Neural cell (in vitro differentiated cells): Measurements from ENCODE around the gene WFDC12. TPM values are rescaled to one million over a fixed set of nuclear protein-coding genes. Genes with fewer than 3 reads are reported as not detected.

ENCODE experiments used
- H2AFZ ChIP-seq: fragments of 200-600, 300-800 bp; sonication (generic), shearing (Covaris generic); 2 replicates; pipeline ENCODE4 v1.6.0; 2014; ENCODE audit warnings: low read depth, mild to moderate bottlenecking, antibody characterized with exemption, low read length, moderate library complexity
- H3F3A ChIP-seq: fragments of 200-600 bp; shearing (Covaris generic); 2 replicates; pipeline ENCODE4 v1.6.1; 2016; ENCODE audit warnings: mild to moderate bottlenecking, moderate library complexity, mixed read lengths, antibody characterized with exemption, low read length; ENCODE audit not compliant: insufficient read depth, poor library complexity, severe bottlenecking
- H3K27ac ChIP-seq: fragments of 200-600, 300-800 bp; sonication (generic), shearing (Covaris generic); 2 replicates; pipeline ENCODE4 v1.5.1; 2014; ENCODE audit warnings: mild to moderate bottlenecking, low read length, moderate library complexity
- H3K27me3 ChIP-seq: fragments of 300-800, 200-600 bp; sonication (generic), shearing (Covaris generic); 2 replicates; pipeline ENCODE4 v1.6.0; 2014; ENCODE audit warnings: mild to moderate bottlenecking, low read depth, low read length, moderate library complexity; ENCODE audit not compliant: insufficient read depth
- H3K36me3 ChIP-seq: fragments of 300-800, 200-600 bp; sonication (generic), shearing (Covaris generic); 2 replicates; pipeline ENCODE4 v1.5.1; 2014; ENCODE audit warnings: mild to moderate bottlenecking, antibody characterized with exemption, low read length, moderate library complexity; ENCODE audit not compliant: insufficient read depth
- H3K4me2 ChIP-seq: fragments of 300-800, 200-600 bp; sonication (generic), shearing (Covaris generic); 2 replicates; pipeline ENCODE4 v1.6.0; 2014; ENCODE audit warnings: mild to moderate bottlenecking, low read length
- H3K4me3 ChIP-seq: fragments of 300-800, 200-600 bp; sonication (generic), shearing (Covaris generic); 2 replicates; pipeline ENCODE4 v1.5.1; 2014; ENCODE audit warnings: mild to moderate bottlenecking, low read length, moderate library complexity
- H3K79me2 ChIP-seq: fragments of 200-600 bp; shearing (Covaris generic); replicated peaks from 2 replicates; pipeline ENCODE4 v1.6.0; 2014; ENCODE audit warnings: mild to moderate bottlenecking, low read length, moderate library complexity; ENCODE audit not compliant: insufficient read depth
- H3K9ac ChIP-seq: fragments of 300-800, 200-600 bp; sonication (generic), shearing (Covaris generic); 2 replicates; pipeline ENCODE4 v1.6.1; 2016; ENCODE audit warnings: mild to moderate bottlenecking, low read length, mixed read lengths
- H3K9me2 ChIP-seq: fragments of 200-600 bp; shearing (Covaris generic); 2 replicates; pipeline ENCODE4 v1.6.1; 2016; ENCODE audit warnings: mild to moderate bottlenecking, low read length, mixed read lengths; ENCODE audit not compliant: insufficient read depth
- H3K9me3 ChIP-seq: fragments of 200-600, 300-800 bp; sonication (generic), shearing (Covaris generic); 2 replicates; pipeline ENCODE4 v1.6.1; 2016; ENCODE audit warnings: mild to moderate bottlenecking, mixed run types, low read length, moderate library complexity, mixed read lengths
- H4K20me1 ChIP-seq: fragments of 200-600 bp; shearing (Covaris generic); 2 replicates; pipeline ENCODE4 v1.6.1; 2016; ENCODE audit warnings: mild to moderate bottlenecking, mixed run types; ENCODE audit not compliant: insufficient read depth
- CTCF ChIP-seq: fragments of 450-650 bp; IDR thresholded peaks from 2 replicates; pipeline ENCODE4 v1.5.1; 2014; ENCODE audit warnings: antibody characterized with exemption, mild to moderate bottlenecking, moderate library complexity; ENCODE audit not compliant: poor library complexity, severe bottlenecking
- EP300 ChIP-seq: fragments of 450-650 bp; conservative IDR thresholded peaks from 2 replicates; pipeline ENCODE4 v1.6.1; 2014; ENCODE audit warnings: antibody characterized with exemption, mild to moderate bottlenecking, moderate library complexity; ENCODE audit not compliant: poor library complexity, severe bottlenecking
- EZH2 ChIP-seq: fragments of 200-600, 300-800 bp; shearing (Covaris generic), sonication (generic); IDR thresholded peaks from 2 replicates; pipeline ENCODE4 v1.6.1; 2014; ENCODE audit warnings: antibody characterized with exemption, low read length, borderline replicate concordance, mild to moderate bottlenecking; ENCODE audit not compliant: insufficient read depth, poor library complexity, severe bottlenecking
- MXI1 ChIP-seq: fragments of 450-650 bp; conservative IDR thresholded peaks from 2 replicates; pipeline ENCODE4 v1.6.1; 2014; ENCODE audit warnings: antibody characterized with exemption, mild to moderate bottlenecking; ENCODE audit not compliant: poor library complexity, severe bottlenecking
- POLR2AphosphoS5 ChIP-seq: IDR thresholded peaks from 2 replicates; pipeline ENCODE4 v1.6.1; 2012
- RAD21 ChIP-seq: fragments of 450-650 bp; conservative IDR thresholded peaks from 2 replicates; pipeline ENCODE4 v1.6.1; 2014; ENCODE audit warnings: antibody characterized with exemption, mild to moderate bottlenecking, moderate library complexity
- REST ChIP-seq: IDR thresholded peaks from 2 replicates; pipeline ENCODE4 v1.6.1; 2012; ENCODE audit warnings: borderline replicate concordance
- SMC3 ChIP-seq: fragments of 450-650 bp; conservative IDR thresholded peaks from 2 replicates; pipeline ENCODE4 v1.6.1; 2014; ENCODE audit warnings: antibody characterized with exemption, mild to moderate bottlenecking, moderate library complexity; ENCODE audit not compliant: poor library complexity
- TAF1 ChIP-seq: IDR thresholded peaks from 2 replicates; pipeline ENCODE4 v1.6.1; 2012; ENCODE audit warnings: low read depth
- polyA plus RNA-seq: library from polyadenylated mRNA; depleted of rRNA; stranded (reverse); fragments of >200 nt; gene quantifications from 2 replicates; pipeline ENCODE4 v1.2.3, GENCODE V29; 2014

WFDC12 gene
- polyA plus RNA-seq, 1 donor from 2014 or later: not detected

GRCh38 chr20:45138561-45139300, 14.5 kb upstream of the WFDC12 start:
- no peak overlapping the region for H3K4me3 ChIP-seq
- no peak overlapping the region for H3K4me2 ChIP-seq
- no peaks in the 10 kb centered on the region for H3K9me3 ChIP-seq
- no peaks in the 10 kb centered on the region for H4K20me1 ChIP-seq
- no peaks in the 10 kb centered on the region for H3F3A ChIP-seq
- H3K27me3 ChIP-seq: no peaks in the 10 kb centered on the region
- TF ChIP-seq EZH2 (no peak), POLR2AphosphoS5 (no peak), CTCF (no peak)
- H3K9ac ChIP-seq: no peak overlapping the region
- no peak overlapping the region for H3K27ac ChIP-seq
- no peaks in the 10 kb centered on the region for H3K9me2 ChIP-seq
- H3K36me3 ChIP-seq: no peaks in the 10 kb centered on the region
- H2AFZ ChIP-seq: no peak overlapping the region
- no peaks in the 10 kb centered on the region for H3K79me2 ChIP-seq

DNA sequence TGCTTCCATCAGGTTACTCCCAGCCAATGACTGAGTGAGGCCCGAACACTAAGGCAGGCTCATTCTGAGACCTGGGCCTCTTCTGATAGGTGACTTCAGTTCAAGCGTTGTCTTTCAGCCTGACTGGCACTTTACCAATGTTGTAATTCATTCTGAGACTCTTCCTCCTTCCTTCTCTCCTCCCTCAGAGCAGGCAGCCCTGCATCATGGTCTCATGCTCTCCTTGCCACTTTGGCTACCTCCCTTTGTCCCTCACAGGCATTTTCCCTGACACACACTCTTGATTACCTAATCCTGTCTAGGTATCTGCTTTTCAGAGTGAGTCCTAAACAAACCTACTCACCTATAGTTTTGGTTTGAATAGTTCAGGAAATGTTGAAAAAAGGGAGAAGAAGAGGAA, 12.6 kb upstream of the WFDC12 start:
- Histone ChIP-seq H3F3A (no peaks in the 10 kb centered on the region), H3K4me2 (no peak overlapping the region), H2AFZ (no peak overlapping the region), H4K20me1 (no peaks in the 10 kb centered on the region), H3K9me2 (no peaks in the 10 kb centered on the region), H3K36me3 (no peaks in the 10 kb centered on the region), H3K9ac (no peak overlapping the region), H3K79me2 (no peaks in the 10 kb centered on the region), H3K4me3 (no peak overlapping the region), H3K27ac (no peak overlapping the region), H3K27me3 (no peaks in the 10 kb centered on the region), H3K9me3 (no peaks in the 10 kb centered on the region)
- TF ChIP-seq EP300: no peak
- no peak for TF ChIP-seq POLR2AphosphoS5
- no peak for TF ChIP-seq REST
- TF ChIP-seq TAF1: no peak
- no peak for TF ChIP-seq EZH2
- no peak for TF ChIP-seq SMC3

- Histone ChIP-seq H3K27ac (no peak overlapping the region), H3K9ac (no peak overlapping the region), H3K27me3 (no peaks in the 10 kb centered on the region), H3K4me3 (no peak overlapping the region), H3K36me3 (no peaks in the 10 kb centered on the region), H3K4me2 (no peak overlapping the region), H3K9me2 (no peaks in the 10 kb centered on the region), H2AFZ (no peak overlapping the region), H3K79me2 (no peaks in the 10 kb centered on the region), H4K20me1 (no peaks in the 10 kb centered on the region), H3F3A (no peaks in the 10 kb centered on the region), H3K9me3 (no peaks in the 10 kb centered on the region)
- no peak for TF ChIP-seq EZH2
- TF ChIP-seq SMC3: no peak
- no peak for TF ChIP-seq RAD21
- TF ChIP-seq REST: no peak
- TF ChIP-seq MXI1: no peak
- TF ChIP-seq EP300: no peak
- TF ChIP-seq POLR2AphosphoS5: no peak
- TF ChIP-seq CTCF: no peak
Observed at GRCh38 chr20:45128099-45128498, 3.8 kb upstream of the WFDC12 start.
